WTC11 (cell line): ENCODE measurements around the gene LCN1. TPM values are rescaled to one million over a fixed set of nuclear protein-coding genes. Genes with fewer than 3 reads are reported as not detected.

ENCODE experiments used
- ATAC-seq: fragments of 200-7000 bp; cut with Tn5 transposase; 2 replicates; pipeline ENCODE4 v1.10.0; 2021; ENCODE audit warnings: mild to moderate bottlenecking, moderate library complexity
- CTCF ChIA-PET: fragments of 300-600 bp; sonication (Branson Sonifier 250); formaldehyde crosslinking; loops from one replicate; lab custom pipeline; 2021; ENCODE audit warnings: antibody characterized with exemption; lab: Charles Lee
- POLR2A ChIA-PET: fragments of 350-600 bp; sonication (Branson Sonifier 250); formaldehyde crosslinking; loops from one replicate; lab custom pipeline; 2021; ENCODE audit warnings: antibody characterized with exemption; lab: Charles Lee
- DNase-seq: peaks from one replicate; pipeline ENCODE4 v3.0.0; 2021; ENCODE audit warnings: low spot score
- H3K27ac Mint-ChIP-seq: 2 replicates; pipeline ENCODE4 v1.8.0; 2021; ENCODE audit warnings: mixed read lengths
- H3K27me3 Mint-ChIP-seq: 2 replicates; pipeline ENCODE4 v1.8.0; 2021; ENCODE audit warnings: low read depth, mild to moderate bottlenecking, moderate library complexity, mixed read lengths
- H3K36me3 Mint-ChIP-seq: 2 replicates; pipeline ENCODE4 v1.8.0; 2021; ENCODE audit warnings: mixed read lengths
- H3K4me1 Mint-ChIP-seq: 2 replicates; pipeline ENCODE4 v1.8.0; 2022; ENCODE audit warnings: mixed read lengths
- H3K4me3 Mint-ChIP-seq: 2 replicates; pipeline ENCODE4 v1.8.0; 2021; ENCODE audit warnings: mild to moderate bottlenecking, moderate library complexity, mixed read lengths
- H3K9me3 Mint-ChIP-seq: 2 replicates; pipeline ENCODE4 v1.8.0; 2021; ENCODE audit warnings: mixed read lengths
- CREB1 ChIP-seq: sonication (generic); formaldehyde crosslinking; IDR thresholded peaks from 2 replicates; pipeline ENCODE4 v1.8.0; 2023; ENCODE audit warnings: mild to moderate bottlenecking, missing genetic modification reagents
- EMX1 ChIP-seq: fragments of 250-450 bp; sonication (Bioruptor Pico); IDR thresholded peaks from 2 replicates; pipeline ENCODE4 v1.8.0; 2021; ENCODE audit warnings: mild to moderate bottlenecking
- JUN ChIP-seq: sonication (generic); formaldehyde crosslinking; IDR thresholded peaks from 2 replicates; pipeline ENCODE4 v1.8.0; 2023; ENCODE audit warnings: mild to moderate bottlenecking, missing genetic modification reagents
- MYBL2 ChIP-seq: sonication (generic); formaldehyde crosslinking; IDR thresholded peaks from 2 replicates; pipeline ENCODE4 v1.8.1; 2023; ENCODE audit warnings: mild to moderate bottlenecking, moderate library complexity, missing genetic modification reagents
- SMAD4 ChIP-seq: sonication (generic); formaldehyde crosslinking; IDR thresholded peaks from 2 replicates; pipeline ENCODE4 v1.8.0; 2022; ENCODE audit warnings: mild to moderate bottlenecking, missing genetic modification reagents
- SP1 ChIP-seq: sonication (generic); formaldehyde crosslinking; conservative IDR thresholded peaks from 2 replicates; pipeline ENCODE4 v1.8.1; 2022; ENCODE audit warnings: missing genetic modification reagents
- TEAD4 ChIP-seq: sonication (generic); formaldehyde crosslinking; IDR thresholded peaks from 2 replicates; pipeline ENCODE4 v1.8.0; 2022; ENCODE audit warnings: mild to moderate bottlenecking, missing genetic modification reagents
- ZNF416 ChIP-seq: fragments of 250-450 bp; sonication (Bioruptor Pico); IDR thresholded peaks from 2 replicates; pipeline ENCODE4 v1.9.0; 2021; ENCODE audit warnings: mild to moderate bottlenecking, inconsistent platforms
- ZNF423 ChIP-seq: fragments of 250-450 bp; sonication (Bioruptor Pico); IDR thresholded peaks from 2 replicates; pipeline ENCODE4 v2.1.2; 2022; ENCODE audit warnings: mild to moderate bottlenecking, moderate library complexity
- total RNA-seq: library from RNA; stranded (reverse); gene quantifications from 3 replicates; pipeline ENCODE4 v1.2.3, GENCODE V29; 2021
- TF ChIP-seq, protein P1 (sequence below): sonication (generic); formaldehyde crosslinking; IDR thresholded peaks from 2 replicates; pipeline ENCODE4 v1.8.1; 2023; ENCODE audit warnings: mild to moderate bottlenecking, moderate library complexity, missing genetic modification reagents
- TF ChIP-seq, protein P2 (sequence below): fragments of 250-450 bp; sonication (Bioruptor Pico); conservative IDR thresholded peaks from 2 replicates; pipeline ENCODE4 v1.9.0; 2021; ENCODE audit warnings: mild to moderate bottlenecking
- TF ChIP-seq, protein P3 (sequence below): sonication (generic); formaldehyde crosslinking; IDR thresholded peaks from 2 replicates; pipeline ENCODE4 v1.8.1; 2022; ENCODE audit warnings: low read depth, missing genetic modification reagents, borderline replicate concordance
- TF ChIP-seq, protein P4 (sequence below): sonication (generic); formaldehyde crosslinking; IDR thresholded peaks from 2 replicates; pipeline ENCODE4 v1.8.1; 2023; ENCODE audit warnings: mild to moderate bottlenecking, missing genetic modification reagents, borderline replicate concordance
- TF ChIP-seq, protein P5 (sequence below): fragments of 250-450 bp; sonication (Bioruptor Pico); IDR thresholded peaks from 2 replicates; pipeline ENCODE4 v1.9.0; 2021; ENCODE audit warnings: mild to moderate bottlenecking
- TF ChIP-seq, protein P6 (sequence below): fragments of 250-450 bp; sonication (Bioruptor Pico); IDR thresholded peaks from 2 replicates; pipeline ENCODE4 v1.9.0; 2021; ENCODE audit warnings: mild to moderate bottlenecking
- TF ChIP-seq, protein P7 (sequence below): fragments of 250-450 bp; sonication (Bioruptor Pico); IDR thresholded peaks from 2 replicates; pipeline ENCODE4 v1.9.0; 2021; ENCODE audit warnings: mild to moderate bottlenecking, borderline replicate concordance
- TF ChIP-seq, protein P8 (sequence below): sonication (generic); formaldehyde crosslinking; IDR thresholded peaks from 2 replicates; pipeline ENCODE4 v1.8.0; 2023; ENCODE audit warnings: missing genetic modification reagents
- TF ChIP-seq, protein P9 (sequence below): sonication (generic); formaldehyde crosslinking; IDR thresholded peaks from 2 replicates; pipeline ENCODE4 v1.8.1; 2023; ENCODE audit warnings: mild to moderate bottlenecking, missing genetic modification reagents, moderate library complexity

Gene LCN1
- total RNA-seq, 1 experiment from 2014 or later = not detected

DNA sequence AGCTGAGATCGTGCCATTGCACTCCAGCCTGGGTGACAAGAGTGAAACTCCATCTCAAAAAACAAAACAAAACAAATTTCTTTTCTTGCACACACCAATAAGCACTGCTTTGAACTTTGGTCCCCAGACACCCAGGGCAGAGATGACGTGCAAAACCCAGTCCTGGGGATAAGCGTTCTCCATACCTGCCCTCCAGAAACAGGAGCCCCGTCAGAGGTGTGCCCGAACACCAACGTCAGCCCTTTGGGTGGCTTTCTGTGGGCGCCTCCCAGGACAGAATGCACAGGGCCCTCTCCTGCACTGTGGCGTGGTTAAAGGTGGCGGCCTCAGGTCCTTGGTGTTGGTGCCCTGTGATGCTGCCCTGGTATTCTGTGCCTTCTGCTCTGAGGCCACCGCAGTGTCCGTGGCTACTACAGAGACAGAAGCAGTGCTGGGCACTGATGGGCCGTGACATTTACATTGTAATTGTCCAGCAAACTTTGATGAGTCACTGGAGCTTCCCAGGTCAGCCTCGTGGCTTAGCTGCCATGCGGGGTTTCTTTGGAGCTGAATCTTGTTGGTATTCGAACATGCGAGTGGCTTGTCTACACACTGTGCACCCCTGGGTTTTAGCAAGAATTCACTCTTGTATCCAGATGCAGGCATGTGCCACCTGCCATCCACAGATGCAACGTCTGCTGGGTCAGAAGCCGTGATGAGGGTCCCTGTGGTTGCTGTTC lies 31.9 kb upstream of the LCN1 start:
- DNase-seq (no peak), ATAC-seq (no peak)
- H3K27ac Mint-ChIP-seq = no peak overlapping the region
- no peaks in the 10 kb centered on the region for H3K27me3 Mint-ChIP-seq
- ChIA-PET CTCF (no interaction called here), POLR2A (no interaction called here)
- peaks cover 27% of the 10 kb centered on the region for H3K36me3 Mint-ChIP-seq
- no peaks in the 10 kb centered on the region for H3K9me3 Mint-ChIP-seq
- no peak overlapping the region for H3K4me3 Mint-ChIP-seq
- 0 out of 2 replicates have a peak, but pooled peaks cover 4% of the 10 kb centered on the region for H3K4me1 Mint-ChIP-seq
- TF ChIP-seq, protein P1, sequence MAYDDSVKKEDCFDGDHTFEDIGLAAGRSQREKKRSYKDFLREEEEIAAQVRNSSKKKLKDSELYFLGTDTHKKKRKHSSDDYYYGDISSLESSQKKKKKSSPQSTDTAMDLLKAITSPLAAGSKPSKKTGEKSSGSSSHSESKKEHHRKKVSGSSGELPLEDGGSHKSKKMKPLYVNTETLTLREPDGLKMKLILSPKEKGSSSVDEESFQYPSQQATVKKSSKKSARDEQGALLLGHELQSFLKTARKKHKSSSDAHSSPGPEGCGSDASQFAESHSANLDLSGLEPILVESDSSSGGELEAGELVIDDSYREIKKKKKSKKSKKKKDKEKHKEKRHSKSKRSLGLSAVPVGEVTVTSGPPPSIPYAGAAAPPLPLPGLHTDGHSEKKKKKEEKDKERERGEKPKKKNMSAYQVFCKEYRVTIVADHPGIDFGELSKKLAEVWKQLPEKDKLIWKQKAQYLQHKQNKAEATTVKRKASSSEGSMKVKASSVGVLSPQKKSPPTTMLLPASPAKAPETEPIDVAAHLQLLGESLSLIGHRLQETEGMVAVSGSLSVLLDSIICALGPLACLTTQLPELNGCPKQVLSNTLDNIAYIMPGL (CRISPR knock-in tag) = no peak
- no peak for TF ChIP-seq TEAD4 (CRISPR knock-in tag)
- TF ChIP-seq, protein P2, sequence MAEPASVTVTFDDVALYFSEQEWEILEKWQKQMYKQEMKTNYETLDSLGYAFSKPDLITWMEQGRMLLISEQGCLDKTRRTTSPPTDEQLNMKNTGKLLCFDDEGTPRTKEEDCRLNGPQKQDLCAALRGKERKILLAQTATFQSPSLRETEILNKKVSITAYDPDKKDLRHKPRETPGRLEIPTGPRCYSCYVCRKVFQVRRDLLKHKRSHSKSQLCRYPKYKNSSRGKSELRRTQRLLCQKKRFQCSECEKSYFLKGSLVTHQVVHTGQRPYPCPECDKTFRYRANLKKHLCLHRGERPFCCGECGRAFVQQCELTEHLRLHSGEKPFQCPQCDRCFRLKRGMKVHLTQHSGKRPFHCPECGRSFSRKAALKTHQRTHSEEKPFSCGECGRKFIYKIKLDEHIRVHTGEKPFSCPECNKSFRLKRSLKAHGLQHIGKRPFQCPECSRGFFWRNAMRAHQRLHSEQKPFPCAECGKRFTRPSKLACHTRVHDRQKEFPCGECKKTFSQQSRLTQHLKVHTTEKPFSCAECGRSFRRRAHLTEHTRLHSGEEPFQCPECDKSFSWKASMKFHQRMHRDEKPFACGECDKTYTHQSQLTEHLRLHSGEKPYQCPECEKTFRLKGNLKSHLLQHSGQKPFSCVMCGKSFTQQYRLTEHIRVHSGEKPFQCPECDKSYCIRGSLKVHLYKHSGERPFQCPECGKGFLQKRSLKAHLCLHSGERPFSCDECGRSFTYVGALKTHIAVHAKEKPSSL (CRISPR knock-in tag) = no peak
- no peak for TF ChIP-seq JUN (CRISPR knock-in tag)
- TF ChIP-seq, protein P3, sequence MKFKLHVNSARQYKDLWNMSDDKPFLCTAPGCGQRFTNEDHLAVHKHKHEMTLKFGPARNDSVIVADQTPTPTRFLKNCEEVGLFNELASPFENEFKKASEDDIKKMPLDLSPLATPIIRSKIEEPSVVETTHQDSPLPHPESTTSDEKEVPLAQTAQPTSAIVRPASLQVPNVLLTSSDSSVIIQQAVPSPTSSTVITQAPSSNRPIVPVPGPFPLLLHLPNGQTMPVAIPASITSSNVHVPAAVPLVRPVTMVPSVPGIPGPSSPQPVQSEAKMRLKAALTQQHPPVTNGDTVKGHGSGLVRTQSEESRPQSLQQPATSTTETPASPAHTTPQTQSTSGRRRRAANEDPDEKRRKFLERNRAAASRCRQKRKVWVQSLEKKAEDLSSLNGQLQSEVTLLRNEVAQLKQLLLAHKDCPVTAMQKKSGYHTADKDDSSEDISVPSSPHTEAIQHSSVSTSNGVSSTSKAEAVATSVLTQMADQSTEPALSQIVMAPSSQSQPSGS (CRISPR knock-in tag) = no peak
- no peak for TF ChIP-seq SMAD4 (CRISPR knock-in tag)
- no peak for TF ChIP-seq ZNF416
- no peak for TF ChIP-seq MYBL2
- TF ChIP-seq CREB1 (CRISPR knock-in tag) = no peak
- no peak for TF ChIP-seq EMX1
- TF ChIP-seq, protein P4, sequence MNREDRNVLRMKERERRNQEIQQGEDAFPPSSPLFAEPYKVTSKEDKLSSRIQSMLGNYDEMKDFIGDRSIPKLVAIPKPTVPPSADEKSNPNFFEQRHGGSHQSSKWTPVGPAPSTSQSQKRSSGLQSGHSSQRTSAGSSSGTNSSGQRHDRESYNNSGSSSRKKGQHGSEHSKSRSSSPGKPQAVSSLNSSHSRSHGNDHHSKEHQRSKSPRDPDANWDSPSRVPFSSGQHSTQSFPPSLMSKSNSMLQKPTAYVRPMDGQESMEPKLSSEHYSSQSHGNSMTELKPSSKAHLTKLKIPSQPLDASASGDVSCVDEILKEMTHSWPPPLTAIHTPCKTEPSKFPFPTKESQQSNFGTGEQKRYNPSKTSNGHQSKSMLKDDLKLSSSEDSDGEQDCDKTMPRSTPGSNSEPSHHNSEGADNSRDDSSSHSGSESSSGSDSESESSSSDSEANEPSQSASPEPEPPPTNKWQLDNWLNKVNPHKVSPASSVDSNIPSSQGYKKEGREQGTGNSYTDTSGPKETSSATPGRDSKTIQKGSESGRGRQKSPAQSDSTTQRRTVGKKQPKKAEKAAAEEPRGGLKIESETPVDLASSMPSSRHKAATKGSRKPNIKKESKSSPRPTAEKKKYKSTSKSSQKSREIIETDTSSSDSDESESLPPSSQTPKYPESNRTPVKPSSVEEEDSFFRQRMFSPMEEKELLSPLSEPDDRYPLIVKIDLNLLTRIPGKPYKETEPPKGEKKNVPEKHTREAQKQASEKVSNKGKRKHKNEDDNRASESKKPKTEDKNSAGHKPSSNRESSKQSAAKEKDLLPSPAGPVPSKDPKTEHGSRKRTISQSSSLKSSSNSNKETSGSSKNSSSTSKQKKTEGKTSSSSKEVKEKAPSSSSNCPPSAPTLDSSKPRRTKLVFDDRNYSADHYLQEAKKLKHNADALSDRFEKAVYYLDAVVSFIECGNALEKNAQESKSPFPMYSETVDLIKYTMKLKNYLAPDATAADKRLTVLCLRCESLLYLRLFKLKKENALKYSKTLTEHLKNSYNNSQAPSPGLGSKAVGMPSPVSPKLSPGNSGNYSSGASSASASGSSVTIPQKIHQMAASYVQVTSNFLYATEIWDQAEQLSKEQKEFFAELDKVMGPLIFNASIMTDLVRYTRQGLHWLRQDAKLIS (CRISPR knock-in tag) = no peak
- TF ChIP-seq ZNF423 (CRISPR knock-in tag) = no peak
- TF ChIP-seq, protein P5, sequence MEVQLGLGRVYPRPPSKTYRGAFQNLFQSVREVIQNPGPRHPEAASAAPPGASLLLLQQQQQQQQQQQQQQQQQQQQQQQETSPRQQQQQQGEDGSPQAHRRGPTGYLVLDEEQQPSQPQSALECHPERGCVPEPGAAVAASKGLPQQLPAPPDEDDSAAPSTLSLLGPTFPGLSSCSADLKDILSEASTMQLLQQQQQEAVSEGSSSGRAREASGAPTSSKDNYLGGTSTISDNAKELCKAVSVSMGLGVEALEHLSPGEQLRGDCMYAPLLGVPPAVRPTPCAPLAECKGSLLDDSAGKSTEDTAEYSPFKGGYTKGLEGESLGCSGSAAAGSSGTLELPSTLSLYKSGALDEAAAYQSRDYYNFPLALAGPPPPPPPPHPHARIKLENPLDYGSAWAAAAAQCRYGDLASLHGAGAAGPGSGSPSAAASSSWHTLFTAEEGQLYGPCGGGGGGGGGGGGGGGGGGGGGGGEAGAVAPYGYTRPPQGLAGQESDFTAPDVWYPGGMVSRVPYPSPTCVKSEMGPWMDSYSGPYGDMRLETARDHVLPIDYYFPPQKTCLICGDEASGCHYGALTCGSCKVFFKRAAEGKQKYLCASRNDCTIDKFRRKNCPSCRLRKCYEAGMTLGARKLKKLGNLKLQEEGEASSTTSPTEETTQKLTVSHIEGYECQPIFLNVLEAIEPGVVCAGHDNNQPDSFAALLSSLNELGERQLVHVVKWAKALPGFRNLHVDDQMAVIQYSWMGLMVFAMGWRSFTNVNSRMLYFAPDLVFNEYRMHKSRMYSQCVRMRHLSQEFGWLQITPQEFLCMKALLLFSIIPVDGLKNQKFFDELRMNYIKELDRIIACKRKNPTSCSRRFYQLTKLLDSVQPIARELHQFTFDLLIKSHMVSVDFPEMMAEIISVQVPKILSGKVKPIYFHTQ (CRISPR knock-in tag) = no peak
- TF ChIP-seq, protein P6, sequence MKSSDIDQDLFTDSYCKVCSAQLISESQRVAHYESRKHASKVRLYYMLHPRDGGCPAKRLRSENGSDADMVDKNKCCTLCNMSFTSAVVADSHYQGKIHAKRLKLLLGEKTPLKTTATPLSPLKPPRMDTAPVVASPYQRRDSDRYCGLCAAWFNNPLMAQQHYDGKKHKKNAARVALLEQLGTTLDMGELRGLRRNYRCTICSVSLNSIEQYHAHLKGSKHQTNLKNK (CRISPR knock-in tag) = no peak
- no peak for TF ChIP-seq SP1 (CRISPR knock-in tag)
- TF ChIP-seq, protein P7, sequence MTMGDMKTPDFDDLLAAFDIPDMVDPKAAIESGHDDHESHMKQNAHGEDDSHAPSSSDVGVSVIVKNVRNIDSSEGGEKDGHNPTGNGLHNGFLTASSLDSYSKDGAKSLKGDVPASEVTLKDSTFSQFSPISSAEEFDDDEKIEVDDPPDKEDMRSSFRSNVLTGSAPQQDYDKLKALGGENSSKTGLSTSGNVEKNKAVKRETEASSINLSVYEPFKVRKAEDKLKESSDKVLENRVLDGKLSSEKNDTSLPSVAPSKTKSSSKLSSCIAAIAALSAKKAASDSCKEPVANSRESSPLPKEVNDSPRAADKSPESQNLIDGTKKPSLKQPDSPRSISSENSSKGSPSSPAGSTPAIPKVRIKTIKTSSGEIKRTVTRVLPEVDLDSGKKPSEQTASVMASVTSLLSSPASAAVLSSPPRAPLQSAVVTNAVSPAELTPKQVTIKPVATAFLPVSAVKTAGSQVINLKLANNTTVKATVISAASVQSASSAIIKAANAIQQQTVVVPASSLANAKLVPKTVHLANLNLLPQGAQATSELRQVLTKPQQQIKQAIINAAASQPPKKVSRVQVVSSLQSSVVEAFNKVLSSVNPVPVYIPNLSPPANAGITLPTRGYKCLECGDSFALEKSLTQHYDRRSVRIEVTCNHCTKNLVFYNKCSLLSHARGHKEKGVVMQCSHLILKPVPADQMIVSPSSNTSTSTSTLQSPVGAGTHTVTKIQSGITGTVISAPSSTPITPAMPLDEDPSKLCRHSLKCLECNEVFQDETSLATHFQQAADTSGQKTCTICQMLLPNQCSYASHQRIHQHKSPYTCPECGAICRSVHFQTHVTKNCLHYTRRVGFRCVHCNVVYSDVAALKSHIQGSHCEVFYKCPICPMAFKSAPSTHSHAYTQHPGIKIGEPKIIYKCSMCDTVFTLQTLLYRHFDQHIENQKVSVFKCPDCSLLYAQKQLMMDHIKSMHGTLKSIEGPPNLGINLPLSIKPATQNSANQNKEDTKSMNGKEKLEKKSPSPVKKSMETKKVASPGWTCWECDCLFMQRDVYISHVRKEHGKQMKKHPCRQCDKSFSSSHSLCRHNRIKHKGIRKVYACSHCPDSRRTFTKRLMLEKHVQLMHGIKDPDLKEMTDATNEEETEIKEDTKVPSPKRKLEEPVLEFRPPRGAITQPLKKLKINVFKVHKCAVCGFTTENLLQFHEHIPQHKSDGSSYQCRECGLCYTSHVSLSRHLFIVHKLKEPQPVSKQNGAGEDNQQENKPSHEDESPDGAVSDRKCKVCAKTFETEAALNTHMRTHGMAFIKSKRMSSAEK (CRISPR knock-in tag) = no peak
- TF ChIP-seq, protein P8, sequence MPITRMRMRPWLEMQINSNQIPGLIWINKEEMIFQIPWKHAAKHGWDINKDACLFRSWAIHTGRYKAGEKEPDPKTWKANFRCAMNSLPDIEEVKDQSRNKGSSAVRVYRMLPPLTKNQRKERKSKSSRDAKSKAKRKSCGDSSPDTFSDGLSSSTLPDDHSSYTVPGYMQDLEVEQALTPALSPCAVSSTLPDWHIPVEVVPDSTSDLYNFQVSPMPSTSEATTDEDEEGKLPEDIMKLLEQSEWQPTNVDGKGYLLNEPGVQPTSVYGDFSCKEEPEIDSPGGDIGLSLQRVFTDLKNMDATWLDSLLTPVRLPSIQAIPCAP = no peak
- TF ChIP-seq, protein P9, sequence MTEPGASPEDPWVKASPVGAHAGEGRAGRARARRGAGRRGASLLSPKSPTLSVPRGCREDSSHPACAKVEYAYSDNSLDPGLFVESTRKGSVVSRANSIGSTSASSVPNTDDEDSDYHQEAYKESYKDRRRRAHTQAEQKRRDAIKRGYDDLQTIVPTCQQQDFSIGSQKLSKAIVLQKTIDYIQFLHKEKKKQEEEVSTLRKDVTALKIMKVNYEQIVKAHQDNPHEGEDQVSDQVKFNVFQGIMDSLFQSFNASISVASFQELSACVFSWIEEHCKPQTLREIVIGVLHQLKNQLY (CRISPR knock-in tag) = no peak
